Body of pancreas (tissue), 4 donors: ENCODE results near the gene QRFP. TPM values are rescaled to one million over a fixed set of nuclear protein-coding genes. Genes with fewer than 3 reads are reported as not detected.

Source experiments
- ATAC-seq: fragments of 150-250 bp; one replicate; pipeline ENCODE4 v1.9.1; 2016
- DNase-seq, 4 donors: peaks; one replicate each; pipeline ENCODE4 v3.0.0-alpha.2; 2019
- H3K27ac ChIP-seq, 4 donors: fragments of 200-600 bp; sonication (generic); 1 replicate in 3 of 4; 2 replicates in 1 of 4; pipeline versions ENCODE4 v1.5.1 to v1.6.1; 2016 to 2019; ENCODE audit warnings: mild to moderate bottlenecking in 1 of 4, mixed read lengths in 1 of 4, moderate library complexity in 1 of 4
- H3K27me3 ChIP-seq, 2 donors: fragments of 200-600 bp; sonication (generic); one replicate each; pipeline ENCODE4 v1.6.0; 2016; ENCODE audit warnings: mild to moderate bottlenecking in 1 of 2
- H3K36me3 ChIP-seq, 2 donors: fragments of 200-600 bp; sonication (generic); replicated peaks in 1 of 2; 2 replicates each; pipeline ENCODE4 v1.5.1; 2016; ENCODE audit warnings: low read depth in 2 of 2; ENCODE audit not compliant: insufficient read depth in 1 of 2
- H3K4me1 ChIP-seq: fragments of 200-600 bp; sonication (generic); one replicate; pipeline ENCODE4 v1.6.0; 2016
- H3K4me3 ChIP-seq, 2 donors: fragments of 200-600 bp; sonication (generic); 1 replicate in 1 of 2; 2 replicates in 1 of 2; pipeline ENCODE4 v1.5.1; 2016 to 2019
- H3K9me3 ChIP-seq, 3 donors: fragments of 200-600 bp; sonication (generic); 1 replicate in 2 of 3; 2 replicates in 1 of 3; pipeline ENCODE4 v1.5.1; 2016
- CTCF ChIP-seq, 7 experiments: fragments of 450-650 bp in 4 of 7; fragments of 200-600 bp in 3 of 7; sonication (generic) in 3 of 7; IDR thresholded peaks; one replicate each; pipeline ENCODE4 v1.5.1; 2016 to 2019; ENCODE audit warnings: antibody characterized with exemption in 7 of 7
- POLR2A ChIP-seq, 3 donors: fragments of 450-650 bp; IDR thresholded peaks; one replicate each; pipeline ENCODE4 v1.6.1; 2016; ENCODE audit warnings: antibody characterized with exemption in 3 of 3, mild to moderate bottlenecking in 2 of 3
- WGBS, 2 donors: methylation state at CpG; one replicate each; pipeline ENCODE4 v1.1.5; 2017; 5-methylcytosine and 5-hydroxymethylcytosine counted together
- intact Hi-C: fragments of 100-400 bp; cut with DNase I; formaldehyde crosslinking; loops from one replicate; pipeline ENCODE4 v1.15.1; 2023
- total RNA-seq, 2 donors: library from RNA; depleted of rRNA; stranded (reverse); fragments of >200 nt; gene quantifications; one replicate each; pipeline ENCODE4 v1.1.0, GENCODE V29; 2016

QRFP gene
- total RNA-seq, 2 donors from 2014 or later: not detected

- H3K27ac ChIP-seq: no peak overlapping the region
- 84% methylated on average over 15 to 20 of the region's 20 CpGs for WGBS, 2 donors
- intact Hi-C loops: no loop called here
- DNase-seq: no peak
- no peaks in the 10 kb centered on the region for H3K9me3 ChIP-seq
- TF ChIP-seq CTCF (IDR thresholded peaks at IDR 0.05) (no peak), POLR2A (IDR thresholded peaks at IDR 0.05) (no peak)
- H3K27me3 ChIP-seq: no peaks in the 10 kb centered on the region
- ATAC-seq: no peak
- no peak overlapping the region for H3K4me3 ChIP-seq
- H3K36me3 ChIP-seq: peaks cover 0 to 5% of the 10 kb centered on the region in 2 donors
- H3K4me1 ChIP-seq: no peaks in the 10 kb centered on the region
Observed at GRCh38 chr9:130890870-130891687, 5.5 kb downstream of the QRFP start.

- Histone ChIP-seq H3K9me3 (no peaks in the 10 kb centered on the region), H3K4me1 (no peaks in the 10 kb centered on the region), H3K27ac (no peak overlapping the region), H3K27me3 (no peaks in the 10 kb centered on the region), H3K36me3 (peaks cover 0 to 9% of the 10 kb centered on the region in 2 donors), H3K4me3 (no peak overlapping the region)
- DNase-seq (no peak), ATAC-seq (no peak)
- 91 to 92% methylated on average over 9 of the region's 9 CpGs for WGBS, 2 donors
- intact Hi-C loops: no loop called here
- TF ChIP-seq CTCF (IDR thresholded peaks at IDR 0.05): no peak
- TF ChIP-seq POLR2A (IDR thresholded peaks at IDR 0.05): no peak
Observed at GRCh38 chr9:130890124-130890523, 6.5 kb downstream of the QRFP start.

GRCh38 chr9:130888146-130888885, 8.3 kb downstream of the QRFP start:
- ATAC-seq: no peak
- Histone ChIP-seq H3K27ac (no peak overlapping the region), H3K27me3 (no peaks in the 10 kb centered on the region), H3K36me3 (peaks cover 0 to 22% of the 10 kb centered on the region in 2 donors), H3K4me3 (no peak overlapping the region), H3K9me3 (no peaks in the 10 kb centered on the region), H3K4me1 (no peaks in the 10 kb centered on the region)
- DNase-seq: no peak
- 95% methylated on average over 8 to 22 of the region's 22 CpGs for WGBS, 2 donors
- TF ChIP-seq CTCF (IDR thresholded peaks at IDR 0.05) (no peak), POLR2A (IDR thresholded peaks at IDR 0.05) (no peak)
- intact Hi-C loops: no loop called here

- intact Hi-C loops: no loop called here
- DNase-seq (no peak), ATAC-seq (peak; percentile 12)
- Histone ChIP-seq H3K27ac (no peak overlapping the region), H3K4me1 (no peaks in the 10 kb centered on the region), H3K27me3 (no peaks in the 10 kb centered on the region), H3K9me3 (no peaks in the 10 kb centered on the region), H3K4me3 (no peak overlapping the region), H3K36me3 (peaks cover 0 to 26% of the 10 kb centered on the region in 2 donors)
- TF ChIP-seq CTCF (IDR thresholded peaks at IDR 0.05) (no peak), POLR2A (IDR thresholded peaks at IDR 0.05) (no peak)
- WGBS, 2 donors: 90% methylated on average over 20 to 25 of the region's 25 CpGs
Observed at GRCh38 chr9:130887494-130888144, 9.0 kb downstream of the QRFP start.
